GM03348 (cell line): Measurements from ENCODE around the gene GPLD1.
A peak's percentile ranks its signal among the peaks of the same experiment; 100 is the strongest.
"Not testable (repeated sequence)": the region's sequence is repeated elsewhere in the genome, so short reads cannot be mapped to it uniquely, and the experiment has no call there.

Source experiments
- DNase-seq: peaks from one replicate; pipeline ENCODE4 v3.0.0; 2012; ENCODE audit warnings: low spot score

Gene GPLD1

GRCh38 chr6:24489470-24489869 lies at the start of gene GPLD1:
Gene GPLD1 (minus strand): TSS chr6:24489578. CDS start chr6:24489511, 67 bp downstream.
- DNase-seq = no peak

GRCh38 chr6:24537771-24538385 lies 48.5 kb upstream of the GPLD1 start:
- no peak for DNase-seq

GRCh38 chr6:24537082-24537699 lies 47.8 kb upstream of the GPLD1 start:
- no peak for DNase-seq

GRCh38 chr6:24536466-24536865 lies 47.1 kb upstream of the GPLD1 start:
- DNase-seq = no peak

- no peak for DNase-seq
Observed at GRCh38 chr6:24535210-24535609, 45.8 kb upstream of the GPLD1 start.

GRCh38 chr6:24534329-24534728 lies 45.0 kb upstream of the GPLD1 start:
- DNase-seq = no peak

GRCh38 chr6:24529985-24530384 lies 40.6 kb upstream of the GPLD1 start:
- no peak for DNase-seq

- DNase-seq = peak; percentile 46
Observed at GRCh38 chr6:24524805-24525204, 35.4 kb upstream of the GPLD1 start.

GRCh38 chr6:24524329-24524728 lies 35.0 kb upstream of the GPLD1 start:
- DNase-seq = no peak

- DNase-seq = no peak
Observed at GRCh38 chr6:24522228-24523176, 33.1 kb upstream of the GPLD1 start.

- peak; percentile 67 for DNase-seq
Observed at GRCh38 chr6:24520929-24521546, 31.7 kb upstream of the GPLD1 start.

- no peak for DNase-seq
Observed at GRCh38 chr6:24517659-24518543, 28.5 kb upstream of the GPLD1 start.

GRCh38 chr6:24513602-24514001 lies 24.2 kb upstream of the GPLD1 start:
- DNase-seq = no peak

GRCh38 chr6:24511976-24512375 lies 22.6 kb upstream of the GPLD1 start:
- not testable (repeated sequence) for DNase-seq

GRCh38 chr6:24506814-24507520 lies 17.6 kb upstream of the GPLD1 start:
- no peak for DNase-seq

GRCh38 chr6:24504649-24505586 lies 15.5 kb upstream of the GPLD1 start:
- no peak for DNase-seq

- no peak for DNase-seq
Observed at GRCh38 chr6:24504287-24504648, 14.9 kb upstream of the GPLD1 start.

GRCh38 chr6:24501914-24502313 lies 12.5 kb upstream of the GPLD1 start:
- DNase-seq = no peak

- no peak for DNase-seq
Observed at GRCh38 chr6:24501374-24501773, 12.0 kb upstream of the GPLD1 start.

- DNase-seq = no peak
Observed at GRCh38 chr6:24500683-24501082, 11.3 kb upstream of the GPLD1 start.
